ENCODE data around the gene KIF1A. TPM values are rescaled to one million over a fixed set of nuclear protein-coding genes. Genes with fewer than 3 reads are reported as not detected.

Gene KIF1A
- total and polyA plus RNA-seq, 7 experiments from 2014 or later: 0.24 TPM; not detected in 6

GRCh38 chr2:240670402-240670801 is 149.6 kb downstream of the KIF1A start:
- no peaks in the 10 kb centered on the region for H3K9me3 ChIP-seq (ENCODE audit: control insufficient read depth in 2 of 3, low read length in 3 of 3)
- no peak overlapping the region for H3K27ac ChIP-seq (ENCODE audit: low read depth, low read length)
- no peaks in the 10 kb centered on the region for H3K4me1 ChIP-seq (ENCODE audit: control insufficient read depth in 2 of 2, insufficient read depth in 2 of 2, low read length in 2 of 2)
- ChIA-PET POLR2A (no interaction called here), CTCF (no interaction called here)
- H3K27ac Mint-ChIP-seq: no peak overlapping the region
- intact Hi-C loops (cut with micrococcal nuclease): no loop called here
- no peaks in the 10 kb centered on the region for H3K36me3 ChIP-seq (ENCODE audit: control insufficient read depth in 2 of 3, insufficient read depth in 3 of 3, low read length in 3 of 3)
- no peaks in the 10 kb centered on the region for H3K27me3 ChIP-seq (ENCODE audit: control insufficient read depth in 2 of 2, insufficient read depth in 2 of 2, low read length in 2 of 2)
- no peaks in the 10 kb centered on the region for H3K4me1 Mint-ChIP-seq
- peaks cover 0 to 11% (median 6%) of the 10 kb centered on the region in 11 donors for H3K9me3 Mint-ChIP-seq
- H3K4me3 ChIP-seq (ENCODE audit: low read length): no peak overlapping the region
- ATAC-seq (no peak), DNase-seq (no peak)
- H3K27me3 Mint-ChIP-seq: peaks cover 19 to 65% (median 32%) of the 10 kb centered on the region in 5 donors
- no peaks in the 10 kb centered on the region for H3K36me3 Mint-ChIP-seq
- H3K4me3 Mint-ChIP-seq: no peak overlapping the region

GRCh38 chr2:240664622-240665021 is 155.4 kb downstream of the KIF1A start:
- Mint-ChIP-seq H3K9me3 (peaks cover 0 to 32% (median 17%) of the 10 kb centered on the region in 11 donors), H3K4me3 (no peak overlapping the region), H3K27ac (no peak overlapping the region), H3K4me1 (no peaks in the 10 kb centered on the region), H3K36me3 (peaks cover 0 to 8% (median 0%) of the 10 kb centered on the region in 5 donors), H3K27me3 (peaks cover 19 to 67% (median 37%) of the 10 kb centered on the region in 5 donors)
- no peaks in the 10 kb centered on the region for H3K27me3 ChIP-seq (ENCODE audit: control insufficient read depth in 2 of 2, insufficient read depth in 2 of 2, low read length in 2 of 2)
- no peaks in the 10 kb centered on the region for H3K36me3 ChIP-seq (ENCODE audit: control insufficient read depth in 2 of 3, insufficient read depth in 3 of 3, low read length in 3 of 3)
- no peak overlapping the region for H3K27ac ChIP-seq (ENCODE audit: low read depth, low read length)
- POLR2A ChIA-PET: no interaction called here
- no peak for ATAC-seq
- H3K9me3 ChIP-seq (ENCODE audit: control insufficient read depth in 2 of 3, low read length in 3 of 3): peaks cover 0 to 3% (median 0%) of the 10 kb centered on the region in 3 experiments
- CTCF ChIA-PET: no interaction called here
- no peak for DNase-seq
- intact Hi-C loops (cut with micrococcal nuclease): no loop called here
- no peak overlapping the region for H3K4me3 ChIP-seq (ENCODE audit: low read length)
- H3K4me1 ChIP-seq (ENCODE audit: control insufficient read depth in 2 of 2, insufficient read depth in 2 of 2, low read length in 2 of 2): no peaks in the 10 kb centered on the region

Other genes starting within 250 kb of the KIF1A start
- gene CAPN10, start 233.5 kb downstream of the KIF1A start, total RNA-seq: 10 to 100 TPM; 54.1 to 74.8 (median 64.5) TPM
- gene CAPN10, start 233.5 kb downstream of the KIF1A start, polyA plus RNA-seq: 10 to 100 TPM in 1 of 2 donors, 1 to 10 TPM in 1; 8.4 to 14.1 TPM
- gene GPR35, start 194.7 kb downstream of the KIF1A start, total RNA-seq: 10 to 100 TPM in 3 of 5 experiments, 1 to 10 TPM in 2; 7.1 to 19.0 (median 10.2) TPM
- 1 to 10 TPM in 1 of 2 donors, under 1 TPM in 1; 0.20 to 1.0 TPM for gene GPR35, start 194.7 kb downstream of the KIF1A start, polyA plus RNA-seq
- not detected for gene AQP12B, start 137.3 kb downstream of the KIF1A start, total RNA-seq
- gene AQP12B, start 137.3 kb downstream of the KIF1A start, polyA plus RNA-seq: not detected
- not detected for gene AQP12A, start 128.4 kb downstream of the KIF1A start, total RNA-seq
- gene AQP12A, start 128.4 kb downstream of the KIF1A start, polyA plus RNA-seq: not detected
- not detected for gene AGXT, start 48.6 kb upstream of the KIF1A start, total RNA-seq
- not detected for gene AGXT, start 48.6 kb upstream of the KIF1A start, polyA plus RNA-seq
- gene MAB21L4, start 75.9 kb upstream of the KIF1A start, total RNA-seq: not detected
- not detected for gene MAB21L4, start 75.9 kb upstream of the KIF1A start, polyA plus RNA-seq
- gene CROCC2, start 86.1 kb upstream of the KIF1A start, total RNA-seq: under 1 TPM in 1 of 5 experiments, not detected in 4; 0.22 TPM
- not detected for gene CROCC2, start 86.1 kb upstream of the KIF1A start, polyA plus RNA-seq
- gene SNED1, start 178.4 kb upstream of the KIF1A start, total RNA-seq: 100 to 1,000 TPM in 1 of 5 experiments, 10 to 100 TPM in 4; 20.3 to 120 (median 56.3) TPM
- gene SNED1, start 178.4 kb upstream of the KIF1A start, polyA plus RNA-seq: 1 to 10 TPM; 1.0 to 1.4 TPM